ENCODE measurements around the gene EIF2B4.
"Not testable (repeated sequence)": the region's sequence is repeated elsewhere in the genome, so short reads cannot be mapped to it uniquely, and the experiment has no call there.

The EIF2B4 gene

DNA sequence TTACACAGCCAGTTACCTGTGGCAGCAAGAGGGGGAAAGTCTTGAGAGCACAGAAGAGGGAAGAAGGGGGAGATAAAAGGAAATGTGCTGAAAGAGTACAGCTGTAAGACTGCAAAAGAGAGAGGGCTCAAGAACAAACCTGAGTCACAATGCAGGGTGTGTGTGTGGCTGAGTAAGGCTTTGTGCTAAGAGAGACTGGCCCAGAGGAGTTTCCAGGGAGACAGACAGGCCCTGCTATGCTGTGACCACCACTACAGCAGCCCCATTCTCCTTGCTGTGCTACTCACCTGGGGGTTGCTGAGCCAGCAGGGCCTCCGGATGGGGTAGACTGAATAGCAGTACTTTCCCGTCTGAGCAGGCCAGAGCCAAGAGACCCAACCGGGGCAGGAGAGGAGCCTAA is 34.8 kb downstream of the EIF2B4 start:
- no peak for DNase-seq

DNA sequence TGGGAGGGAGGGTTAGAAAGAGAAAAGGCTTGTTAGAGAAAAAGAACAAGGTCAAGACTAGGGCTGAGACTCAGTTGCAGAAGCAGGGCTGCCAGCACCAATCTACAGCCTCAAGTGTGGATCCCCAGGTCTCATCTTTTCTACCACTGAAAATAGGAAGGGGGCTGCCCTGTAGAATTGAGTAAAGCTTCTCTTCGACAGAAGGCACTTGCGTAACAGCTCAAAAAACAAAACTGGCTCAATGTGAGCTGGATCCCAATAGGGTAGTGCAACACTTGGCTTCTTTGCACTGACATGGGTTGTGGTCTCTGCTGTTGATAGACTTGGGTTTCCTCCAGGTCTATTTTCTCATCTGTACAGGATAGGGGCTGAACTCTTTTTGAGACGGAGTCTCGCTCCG is 45.4 kb downstream of the EIF2B4 start:
- DNase-seq = no peak

DNA sequence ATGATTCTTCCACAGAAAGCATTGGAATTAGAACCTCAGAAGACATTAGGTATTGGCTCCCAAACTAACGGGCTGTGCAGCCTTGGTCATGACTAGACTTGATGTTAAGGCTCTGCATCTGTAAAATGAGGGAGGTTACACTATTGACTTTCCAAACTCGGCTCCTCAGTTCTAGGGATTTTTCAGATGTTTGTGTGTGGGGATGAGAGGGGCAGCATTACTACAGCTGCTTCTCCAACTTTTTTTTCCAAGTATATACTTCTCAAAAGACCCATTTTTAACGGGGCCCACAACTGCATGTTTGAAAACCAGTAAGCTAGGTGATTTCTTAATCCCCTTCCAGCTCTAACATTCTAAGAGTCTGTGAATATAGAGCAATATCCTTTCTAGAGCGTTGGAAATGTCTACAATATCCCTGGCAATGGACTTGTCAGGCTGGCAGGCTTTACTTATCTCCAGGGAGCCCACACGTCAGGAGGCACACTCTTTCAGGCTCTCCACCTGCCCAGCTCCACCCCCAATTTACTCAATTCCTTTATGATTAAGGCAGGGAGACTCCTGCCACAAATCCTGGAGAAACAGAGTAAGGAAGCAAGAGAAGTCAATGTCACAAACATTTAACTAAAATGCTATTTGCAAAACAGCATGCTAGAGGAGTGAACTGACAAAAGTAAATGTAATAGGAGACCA is 46.4 kb downstream of the EIF2B4 start:
- DNase-seq = no peak

- peak; percentile 75 for DNase-seq
Observed at GRCh38 chr2:27322766-27323595, 47.2 kb downstream of the EIF2B4 start, which contains the start of gene MPV17. Gene MPV17 (minus strand): TSS chr2:27323097. CDS start chr2:27322517, 580 bp downstream.

GRCh38 chr2:27322301-27322765 is 47.8 kb downstream of the EIF2B4 start:
- no peak for DNase-seq

GRCh38 chr2:27320958-27321543 is 49.1 kb downstream of the EIF2B4 start:
- DNase-seq = no peak

- DNase-seq = not testable (repeated sequence)
Observed at GRCh38 chr2:27319839-27320238, 50.3 kb downstream of the EIF2B4 start.

DNA sequence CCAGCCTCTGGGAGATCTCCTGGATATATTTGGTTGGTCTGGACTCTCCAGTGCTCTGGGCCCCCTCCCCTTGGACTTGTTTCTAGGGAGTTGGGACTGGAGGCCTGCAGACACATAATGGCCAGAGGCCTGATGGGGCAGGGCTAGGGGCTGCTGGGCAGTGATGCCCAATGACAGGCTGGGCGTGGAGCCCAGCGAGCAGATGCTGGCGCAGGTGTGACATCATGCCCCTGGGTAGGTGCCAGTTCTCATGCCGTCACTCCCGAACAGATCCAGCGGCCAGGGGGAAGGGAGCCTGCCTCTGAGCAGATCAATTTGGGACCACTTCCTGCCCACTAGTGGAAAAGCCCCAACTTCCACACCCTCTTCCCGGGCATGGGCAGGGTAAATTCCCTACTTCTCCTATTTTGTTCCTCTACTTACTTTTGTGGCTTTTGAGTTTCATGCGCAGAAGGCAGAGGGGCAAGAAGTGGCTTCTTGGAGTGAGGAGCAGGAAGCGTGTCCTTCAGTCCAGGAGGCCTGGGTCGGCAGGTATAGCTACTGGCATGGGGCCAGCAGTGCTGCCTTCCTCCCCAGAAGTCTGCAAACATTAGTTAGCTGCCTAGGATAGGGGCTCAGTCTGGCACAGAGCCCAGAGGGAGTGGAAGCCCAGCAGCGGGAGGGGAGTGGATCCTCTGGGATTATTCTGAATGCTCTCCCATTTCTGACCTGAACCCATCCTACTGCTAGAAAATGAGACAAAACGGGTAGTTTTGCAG is 53.3 kb downstream of the EIF2B4 start:
- no peak for DNase-seq

DNA sequence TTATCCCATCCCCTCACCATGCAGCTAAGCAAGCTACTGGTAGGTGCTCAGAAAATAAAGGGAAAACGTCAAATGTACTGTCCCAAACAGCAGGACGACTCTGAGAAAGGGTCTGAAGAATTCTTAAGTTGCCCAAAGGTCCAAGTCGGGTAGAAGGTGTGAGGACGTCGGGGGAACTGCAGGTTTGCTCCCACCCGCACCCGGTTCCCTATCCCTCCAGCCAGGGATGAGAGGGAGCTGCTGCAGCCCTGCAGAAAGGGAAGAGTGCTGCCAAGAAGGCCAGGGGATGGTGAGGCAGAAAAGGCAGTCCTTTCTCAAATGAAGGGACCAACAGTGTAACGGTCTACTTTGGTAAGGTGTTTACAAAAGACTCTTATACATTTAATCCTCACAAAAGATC is 55.0 kb downstream of the EIF2B4 start:
- no peak for DNase-seq

- DNase-seq = no peak
Observed at GRCh38 chr2:27314709-27315108, 55.4 kb downstream of the EIF2B4 start.
